Erythroblast (primary cell): ENCODE measurements around the gene TMEM198.

Source experiments
- DNase-seq, 2 experiments: peaks; one replicate each; lab custom pipeline; 2025; lab: John Stamatoyannopoulos, UW
- GATA1 ChIP-seq: IDR thresholded peaks from 2 replicates; pipeline ENCODE4 v1.6.1; 2011; ENCODE audit warnings: low read depth, mild to moderate bottlenecking, control low read depth, low read length, moderate library complexity
- POLR2A ChIP-seq: IDR thresholded peaks from 2 replicates; pipeline ENCODE4 v1.6.1; 2011; ENCODE audit warnings: mild to moderate bottlenecking, low read length

Gene TMEM198

DNA sequence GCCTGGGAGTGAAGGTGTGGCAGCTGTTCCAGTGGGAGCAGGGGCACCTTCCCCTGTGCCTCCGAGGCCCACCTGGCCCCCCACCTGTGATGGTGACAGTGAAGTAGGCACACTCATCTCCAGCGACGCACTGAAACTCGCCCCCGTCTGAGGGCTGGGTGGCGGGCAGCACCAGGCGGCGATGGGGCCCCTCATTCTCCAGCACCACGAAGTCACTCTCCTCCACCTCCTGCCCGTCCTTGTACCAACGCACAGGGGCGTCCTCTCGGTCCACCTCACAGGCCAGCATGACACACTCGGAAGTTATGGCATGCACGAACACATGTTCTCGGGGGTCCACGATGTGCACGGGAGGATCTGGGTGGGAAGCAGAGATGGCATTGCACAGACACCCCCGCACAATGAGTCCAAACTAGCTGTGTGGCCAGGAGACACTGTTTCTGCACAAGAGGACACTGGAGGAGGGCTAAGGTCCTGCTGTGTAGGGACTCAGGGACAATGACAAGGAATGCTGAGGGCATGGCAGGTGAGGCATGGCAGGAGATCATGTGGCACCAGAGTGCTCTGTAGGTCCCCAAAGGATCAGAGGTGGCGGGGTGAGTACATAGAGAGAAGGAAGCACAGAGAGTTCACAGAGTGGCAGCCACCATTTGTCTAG is 19.6 kb downstream of the TMEM198 start:
- TF ChIP-seq POLR2A (no peak), GATA1 (no peak)
- no peak for DNase-seq

- no peak for TF ChIP-seq GATA1
- no peak for TF ChIP-seq POLR2A
These were observed 21.6 kb downstream of the TMEM198 start for GRCh38 chr2:219565130-219566080.

DNA sequence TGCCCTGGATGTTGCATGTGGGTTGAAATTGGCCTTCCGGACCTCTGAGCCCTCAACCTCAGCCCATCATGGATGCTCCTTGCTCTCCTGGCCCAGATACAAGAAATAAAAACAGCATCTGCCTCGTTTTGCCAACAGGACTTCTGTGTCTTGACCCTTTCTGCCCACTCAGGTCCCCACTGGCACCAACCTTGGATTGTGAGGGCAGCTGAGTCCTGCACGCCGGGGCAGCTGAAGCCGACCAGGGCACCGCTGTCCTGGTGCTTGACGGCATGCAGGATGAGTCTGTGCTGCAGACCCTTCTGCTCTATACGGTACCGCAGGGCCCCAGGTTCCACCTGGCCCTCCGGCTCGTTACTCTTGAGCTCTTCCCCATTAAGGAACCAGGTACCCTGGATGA is 22.8 kb downstream of the TMEM198 start:
- no peak for TF ChIP-seq GATA1
- no peak for TF ChIP-seq POLR2A

More at GRCh38 chr2:219565130-219566080, 21.6 kb downstream of the TMEM198 start:
- DNase-seq, result no peak

DNA sequence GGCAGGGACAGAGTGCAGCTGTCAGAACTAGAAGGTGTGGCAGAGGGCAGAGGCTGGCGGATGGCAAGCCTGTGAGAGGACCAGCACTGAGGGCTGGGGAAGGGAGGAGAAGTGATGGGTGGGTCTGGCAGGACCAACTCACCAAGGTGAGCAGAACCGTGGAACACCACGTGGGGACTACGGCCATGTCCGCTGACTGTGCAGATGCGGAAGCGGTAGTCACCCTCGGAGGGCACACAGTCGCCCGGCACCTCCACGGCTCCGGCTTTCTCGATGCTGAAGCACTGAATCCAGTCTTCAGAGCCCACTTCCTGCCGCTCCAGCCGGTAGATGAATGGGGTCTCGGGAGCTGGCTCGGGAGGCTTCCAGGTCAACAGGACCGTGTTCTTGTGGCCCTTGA is 23.3 kb downstream of the TMEM198 start:
- no peak for DNase-seq

More for the DNA sequence above, 22.8 kb downstream of the TMEM198 start:
- DNase-seq, result no peak

GRCh38 chr2:219567791-219568361 is 24.0 kb downstream of the TMEM198 start:
- TF ChIP-seq GATA1 (no peak), POLR2A (no peak)
- no peak for DNase-seq

More for the DNA sequence above, 23.3 kb downstream of the TMEM198 start:
- TF ChIP-seq POLR2A, result no peak
- no peak for TF ChIP-seq GATA1

GRCh38 chr2:219569041-219569440 is 25.2 kb downstream of the TMEM198 start:
- TF ChIP-seq GATA1, result no peak
- no peak for TF ChIP-seq POLR2A
- DNase-seq, result no peak

GRCh38 chr2:219569635-219570034 is 25.8 kb downstream of the TMEM198 start:
- no peak for DNase-seq
- TF ChIP-seq GATA1 (no peak), POLR2A (no peak)

DNA sequence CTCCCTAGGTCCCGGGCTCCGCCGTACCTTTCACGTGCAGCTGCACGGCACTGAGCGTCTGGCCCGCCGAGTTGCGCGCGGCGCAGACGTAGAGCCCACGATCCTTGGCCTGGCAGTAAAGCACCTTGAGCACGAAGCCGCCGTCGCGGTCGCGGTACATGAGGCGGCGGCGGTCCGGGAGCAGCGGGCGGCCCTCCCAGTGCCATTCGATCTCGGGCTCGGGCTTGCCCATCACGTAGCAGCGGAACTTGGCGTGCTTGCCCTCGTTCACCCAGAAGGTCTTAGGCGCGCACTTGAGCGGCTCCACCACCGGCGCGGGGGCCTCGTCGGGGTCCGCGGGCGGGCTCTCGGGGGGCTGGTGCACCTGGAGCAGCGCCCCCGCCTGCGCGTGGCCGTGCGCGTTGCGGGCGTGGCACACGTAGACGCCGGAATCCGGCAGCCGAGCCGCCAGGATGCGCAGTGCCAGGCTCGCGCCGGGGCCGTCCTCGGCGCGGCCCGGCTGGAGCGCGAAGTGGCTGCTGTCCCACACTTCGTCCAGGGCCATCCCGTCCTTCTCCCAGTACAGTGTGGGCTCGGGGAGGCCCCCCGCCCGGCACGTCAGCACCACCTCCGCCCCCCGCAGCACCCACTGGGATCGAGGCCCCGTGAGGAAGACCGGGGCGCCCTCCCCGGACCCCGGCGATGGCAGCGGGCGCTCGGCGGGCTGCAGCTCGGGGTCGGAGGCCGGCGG is 26.5 kb downstream of the TMEM198 start:
- DNase-seq, result peak; percentile 42 to 43

DNA sequence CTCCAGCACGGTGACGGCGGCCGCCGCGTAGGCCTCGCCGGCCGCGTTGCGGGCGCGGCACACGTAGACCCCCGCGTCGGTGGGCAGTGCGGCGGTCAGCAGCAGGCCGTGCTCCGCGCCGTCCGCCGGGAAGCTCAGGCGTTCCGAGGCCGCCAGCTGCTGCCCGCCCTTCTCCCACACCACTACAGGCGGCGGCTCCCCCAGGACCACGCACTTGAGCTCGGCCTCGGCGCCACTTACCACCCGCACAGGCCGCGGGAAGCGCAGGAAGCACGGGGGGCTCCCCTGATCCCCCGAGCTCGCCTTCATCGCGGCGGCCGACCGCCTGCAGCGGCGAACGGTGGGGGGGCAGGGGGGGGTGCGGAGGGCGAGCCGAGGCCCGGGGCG is 27.1 kb downstream of the TMEM198 start:
- no peak for TF ChIP-seq POLR2A
- no peak for TF ChIP-seq GATA1
- peak; percentile 42 to 48 for DNase-seq

More for the DNA sequence above, 26.5 kb downstream of the TMEM198 start:
- TF ChIP-seq GATA1 (no peak), POLR2A (no peak)

DNA sequence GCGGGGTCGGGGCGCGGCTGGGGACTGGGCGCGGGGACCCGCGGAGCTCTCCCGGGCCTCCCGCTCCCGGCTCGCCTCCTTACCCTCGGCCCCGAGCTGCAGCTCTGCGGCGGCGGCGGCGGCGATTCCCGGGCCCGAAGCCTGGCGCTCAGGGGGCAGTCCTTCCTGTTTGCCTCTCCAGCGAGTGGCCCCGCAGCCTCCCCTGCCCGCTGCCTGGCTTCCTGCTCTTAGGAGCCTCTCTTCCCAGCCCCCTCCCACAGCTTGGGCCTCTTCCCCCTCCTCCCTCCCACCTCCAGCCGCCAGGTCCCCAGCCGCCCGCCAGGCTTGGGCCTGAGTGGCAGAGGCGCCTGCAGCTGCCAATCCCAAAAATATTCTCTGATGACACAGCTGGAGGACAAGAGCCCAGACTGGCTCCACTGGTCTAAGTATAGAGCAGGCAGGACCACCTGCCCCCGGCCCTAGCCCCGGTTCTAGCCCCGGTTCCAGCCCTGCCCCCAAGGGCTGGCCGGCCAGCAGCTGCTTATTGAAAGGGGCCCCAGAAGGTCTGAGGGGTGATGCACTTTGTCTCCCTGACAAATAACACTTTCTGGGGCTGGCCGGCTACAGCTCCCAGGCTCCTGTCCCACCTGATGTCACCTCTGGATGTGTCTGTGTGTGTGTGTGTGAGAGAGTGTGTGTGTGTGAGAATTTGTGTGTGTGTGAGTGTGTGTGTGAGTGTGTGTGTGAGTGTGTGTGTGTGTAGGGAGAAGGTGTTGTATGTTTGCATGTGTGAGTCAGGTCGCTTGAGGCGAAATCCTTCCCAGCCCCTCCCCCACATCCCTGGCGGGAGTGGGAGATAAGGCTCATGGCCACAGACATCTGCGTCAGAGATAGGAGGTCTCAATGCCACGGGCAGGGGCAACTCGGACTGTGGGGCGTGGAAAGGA is 27.7 kb downstream of the TMEM198 start, which contains the start of gene OBSL1:
Gene OBSL1, minus strand, starts transcription at position 229 of the 926 bp plus-strand sequence. CDS start 307 bp downstream, outside the sequence.
- peak; percentile 86 to 91 for DNase-seq

DNA sequence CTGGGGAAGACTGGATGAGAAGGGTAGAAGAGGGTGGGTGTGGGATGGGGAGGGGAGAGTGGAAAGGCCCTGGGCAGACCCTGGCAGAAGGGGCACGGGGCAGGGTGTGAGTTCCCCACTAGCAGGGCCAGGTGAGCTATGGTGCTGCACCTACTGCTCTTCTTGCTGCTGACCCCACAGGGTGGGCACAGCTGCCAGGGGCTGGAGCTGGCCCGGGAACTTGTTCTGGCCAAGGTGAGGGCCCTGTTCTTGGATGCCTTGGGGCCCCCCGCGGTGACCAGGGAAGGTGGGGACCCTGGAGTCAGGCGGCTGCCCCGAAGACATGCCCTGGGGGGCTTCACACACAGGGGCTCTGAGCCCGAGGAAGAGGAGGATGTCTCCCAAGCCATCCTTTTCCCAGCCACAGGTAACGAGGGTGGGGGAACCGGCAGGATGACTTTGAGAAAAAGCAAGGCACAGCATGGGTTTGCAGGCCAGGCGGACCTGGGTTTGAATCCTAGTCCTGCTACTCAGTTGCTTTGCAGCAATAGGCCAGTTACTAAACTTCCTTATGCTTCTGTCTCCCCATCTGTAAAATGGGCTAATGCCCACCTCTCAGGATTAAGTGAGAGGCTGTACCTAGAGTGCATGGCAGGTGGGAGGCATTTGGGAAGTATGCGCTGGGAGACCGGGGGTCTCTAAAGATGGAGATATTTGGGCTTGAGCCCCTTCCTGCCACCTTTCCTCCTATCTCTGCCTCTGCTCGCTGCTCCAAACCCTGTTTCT is 28.6 kb downstream of the TMEM198 start, which contains the start of gene INHA:
Gene INHA, plus strand, starts transcription at position 74 of the 765 bp plus-strand sequence. Its CDS starts 65 bp downstream, at position 139.
- no peak for DNase-seq

More for the DNA sequence above, 27.7 kb downstream of the TMEM198 start, which contains the start of gene OBSL1:
- TF ChIP-seq GATA1, result no peak
- TF ChIP-seq POLR2A, result no peak

More for the DNA sequence above, 28.6 kb downstream of the TMEM198 start, which contains the start of gene INHA:
- TF ChIP-seq GATA1 (no peak), POLR2A (no peak)
